Activated CD8-positive, alpha-beta memory T cell treated with anti-CD3 and anti-CD28 coated beads, Interleukin-2, amount 10 ng/mL, durations not matched to agents 7 days and 5 days (primary cell): ENCODE measurements around the gene M6PR. TPM values are rescaled to one million over a fixed set of nuclear protein-coding genes. Genes with fewer than 3 reads are reported as not detected.
"Not testable (repeated sequence)": the region's sequence is repeated elsewhere in the genome, so short reads cannot be mapped to it uniquely, and the experiment has no call there.

Experiments used
- ATAC-seq: fragments of 150-1000 bp; cut with Tn5 transposase; one replicate; pipeline ENCODE4 v1.10.0; 2021; ENCODE audit warnings: moderate library complexity
- CTCF ChIA-PET: fragments of 350-600 bp; sonication (Branson Sonifier 250); formaldehyde crosslinking; loops from one replicate; lab custom pipeline; 2021; ENCODE audit warnings: antibody characterized with exemption; lab: Charles Lee
- DNase-seq: peaks from one replicate; pipeline ENCODE4 v3.0.0-alpha.2; 2020
- H3K27ac Mint-ChIP-seq: one replicate; pipeline ENCODE4 v1.8.0; 2021; ENCODE audit warnings: mild to moderate bottlenecking, mixed read lengths
- H3K27me3 Mint-ChIP-seq: one replicate; pipeline ENCODE4 v1.8.0; 2021; ENCODE audit warnings: mixed read lengths
- H3K36me3 Mint-ChIP-seq: one replicate; pipeline ENCODE4 v1.8.0; 2021; ENCODE audit warnings: mild to moderate bottlenecking, mixed read lengths
- H3K4me1 Mint-ChIP-seq: one replicate; pipeline ENCODE4 v1.8.0; 2021; ENCODE audit warnings: mixed read lengths
- H3K4me3 Mint-ChIP-seq: one replicate; pipeline ENCODE4 v1.8.0; 2021; ENCODE audit warnings: mild to moderate bottlenecking, moderate library complexity, mixed read lengths
- H3K9me3 Mint-ChIP-seq: one replicate; pipeline ENCODE4 v1.8.0; 2022; ENCODE audit warnings: low read depth, mixed read lengths
- total RNA-seq, 2 experiments: library from RNA; stranded (reverse); gene quantifications; one replicate each; pipeline ENCODE4 v1.2.3, GENCODE V29; 2021

M6PR gene
- total RNA-seq, 2 experiments from 2014 or later = 182 to 206 TPM

DNA sequence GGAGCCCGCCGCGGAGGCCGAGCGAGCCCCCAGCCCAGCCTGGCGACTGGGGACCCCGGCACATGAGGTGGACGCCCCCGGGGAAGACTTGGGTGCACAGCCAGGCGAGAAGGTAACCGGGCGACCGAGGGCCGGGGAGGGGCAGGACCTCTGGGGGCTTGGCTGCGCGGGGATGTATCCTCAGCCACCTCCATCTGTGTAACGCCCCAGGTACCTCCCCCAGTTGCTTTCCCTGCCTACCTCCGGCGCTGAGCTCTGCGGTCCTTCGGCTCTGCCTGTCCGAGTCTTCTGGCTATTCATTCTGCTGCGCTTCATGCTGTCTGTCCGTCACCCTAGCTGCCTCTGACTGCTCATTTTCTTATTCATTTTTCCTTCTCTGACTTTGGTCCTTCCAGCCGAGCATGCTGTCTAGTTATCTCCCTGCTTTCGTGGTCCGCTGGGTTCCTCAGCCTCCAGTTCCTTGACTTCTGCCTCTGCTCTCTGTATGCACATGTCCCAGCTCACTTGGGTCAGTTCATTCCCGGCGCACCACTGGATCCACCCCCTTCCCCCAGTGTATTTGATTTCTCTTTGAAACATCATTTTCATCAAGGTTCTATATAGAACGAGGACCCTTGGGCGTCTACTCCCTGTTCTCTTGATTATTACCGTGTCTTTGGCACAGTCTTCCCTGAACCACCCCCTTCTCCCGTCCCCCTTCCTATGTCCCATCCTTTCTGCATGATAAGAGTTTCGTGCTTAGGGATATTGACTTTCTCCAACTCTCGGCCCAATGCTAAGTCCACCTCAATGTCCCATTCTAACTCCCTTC is 34.5 kb downstream of the M6PR start:
- Mint-ChIP-seq H3K4me1 (peaks cover 8% of the 10 kb centered on the region), H3K4me3 (no peak overlapping the region), H3K27ac (no peak overlapping the region), H3K9me3 (no peaks in the 10 kb centered on the region), H3K36me3 (no peaks in the 10 kb centered on the region), H3K27me3 (peaks cover 18% of the 10 kb centered on the region)
- CTCF ChIA-PET = interaction anchor here (0.7 to 3.0 kb wide), 6 partner anchors 24 to 688 kb away, joined by 3 to 13 read pairs (median 4); partner anchors contain the start of gene M6PR
- DNase-seq = peak; percentile 72
- peak; percentile 92 for ATAC-seq

DNA sequence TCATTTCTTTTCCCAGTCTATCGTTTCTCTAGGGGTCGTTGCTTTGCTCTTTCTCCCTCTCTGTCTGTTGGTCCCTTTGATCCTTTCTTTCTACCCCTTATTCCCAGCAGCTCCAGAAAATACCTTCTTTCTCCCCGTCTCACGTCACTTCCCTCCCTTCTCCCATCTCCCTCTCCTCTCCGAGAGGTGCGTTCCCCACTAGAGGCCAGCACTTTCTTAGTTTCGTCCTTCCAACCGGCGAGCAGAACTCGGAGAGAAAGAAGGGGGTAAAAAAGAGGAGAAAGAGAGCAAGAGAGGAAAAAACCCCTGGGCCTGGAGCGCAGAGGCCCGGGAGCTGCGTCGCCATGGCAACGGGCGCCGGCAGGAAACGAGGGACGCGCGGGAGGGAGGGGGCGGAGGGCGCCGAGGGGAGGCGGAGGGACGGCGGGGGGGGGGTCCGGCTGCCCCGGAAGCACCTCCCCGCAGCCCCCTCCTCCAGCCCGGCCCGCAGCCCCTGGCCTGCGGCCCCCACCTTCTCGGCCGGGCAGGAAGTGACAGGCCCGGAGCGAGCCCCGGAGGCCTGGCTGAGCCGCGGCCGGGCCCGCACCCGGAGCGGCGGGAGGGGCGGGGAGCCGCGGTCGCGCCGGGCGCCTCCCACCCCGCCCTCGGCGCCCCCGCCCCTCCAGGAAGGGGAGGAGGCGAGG is 35.3 kb downstream of the M6PR start, which contains the start of gene PHC1:
PHC1 (plus strand) TSS at position 477 of the 683 bp plus-strand sequence. CDS start 3,169 bp downstream, outside the sequence.
- peak; percentile 74 for DNase-seq
- ATAC-seq = peak; percentile 81
- not testable (repeated sequence) for H3K9me3 Mint-ChIP-seq, H3K4me1 Mint-ChIP-seq, H3K36me3 Mint-ChIP-seq
- CTCF ChIA-PET = interaction anchor here (0.6 to 3.0 kb wide), 6 partner anchors 23 to 371 kb away, joined by 3 to 13 read pairs (median 4); partner anchors contain the start of gene M6PR
- Mint-ChIP-seq H3K27me3 (peaks cover 18% of the 10 kb centered on the region), H3K27ac (peak within 1 kb of the TSS; percentile 22), H3K4me3 (peak within 1 kb of the TSS; percentile 76)

- H3K27ac Mint-ChIP-seq = peak overlapping the region; percentile 22
- H3K36me3 Mint-ChIP-seq = no peaks in the 10 kb centered on the region
- H3K9me3 Mint-ChIP-seq = no peaks in the 10 kb centered on the region
- ATAC-seq (no peak), DNase-seq (no peak)
- peak overlapping the region; percentile 76 for H3K4me3 Mint-ChIP-seq
- peaks cover 8% of the 10 kb centered on the region for H3K4me1 Mint-ChIP-seq
- H3K27me3 Mint-ChIP-seq = peaks cover 18% of the 10 kb centered on the region
- CTCF ChIA-PET = interaction anchor here (0.6 to 3.0 kb wide), 4 partner anchors 22 to 370 kb away, joined by 3 to 13 read pairs (median 7); partner anchors contain the start of gene M6PR
Observed at GRCh38 chr12:8913702-8914032, 35.8 kb downstream of the M6PR start.

GRCh38 chr12:8912914-8913313 is 36.5 kb downstream of the M6PR start:
- CTCF ChIA-PET = interaction anchor here (1.0 to 3.0 kb wide), 5 partner anchors 37 to 129 kb away, joined by 4 to 11 read pairs (median 4); partner anchors contain the start of gene M6PR
- DNase-seq = no peak
- Mint-ChIP-seq H3K4me3 (peak overlapping the region; percentile 76), H3K4me1 (peaks cover 8% of the 10 kb centered on the region), H3K36me3 (no peaks in the 10 kb centered on the region), H3K27ac (no peak overlapping the region), H3K27me3 (peaks cover 18% of the 10 kb centered on the region), H3K9me3 (no peaks in the 10 kb centered on the region)
- ATAC-seq = no peak

GRCh38 chr12:8911606-8912268 is 37.7 kb downstream of the M6PR start:
- no peak overlapping the region for H3K4me3 Mint-ChIP-seq
- no peaks in the 10 kb centered on the region for H3K9me3 Mint-ChIP-seq
- CTCF ChIA-PET = interaction anchor here (1.0 to 1.8 kb wide), 4 partner anchors 51 to 130 kb away, joined by 4 read pairs; no protein-coding TSS in a partner anchor
- H3K4me1 Mint-ChIP-seq = peaks cover 8% of the 10 kb centered on the region
- H3K27me3 Mint-ChIP-seq = peaks cover 21% of the 10 kb centered on the region
- DNase-seq = no peak
- H3K27ac Mint-ChIP-seq = no peak overlapping the region
- no peak for ATAC-seq
- H3K36me3 Mint-ChIP-seq = no peaks in the 10 kb centered on the region

GRCh38 chr12:8909752-8910151 is 39.7 kb downstream of the M6PR start:
- Mint-ChIP-seq H3K36me3 (no peaks in the 10 kb centered on the region), H3K9me3 (no peaks in the 10 kb centered on the region), H3K27ac (no peak overlapping the region), H3K27me3 (peaks cover 30% of the 10 kb centered on the region), H3K4me1 (peaks cover 8% of the 10 kb centered on the region), H3K4me3 (no peak overlapping the region)
- DNase-seq = no peak
- CTCF ChIA-PET = no interaction called here
- ATAC-seq = no peak

DNA sequence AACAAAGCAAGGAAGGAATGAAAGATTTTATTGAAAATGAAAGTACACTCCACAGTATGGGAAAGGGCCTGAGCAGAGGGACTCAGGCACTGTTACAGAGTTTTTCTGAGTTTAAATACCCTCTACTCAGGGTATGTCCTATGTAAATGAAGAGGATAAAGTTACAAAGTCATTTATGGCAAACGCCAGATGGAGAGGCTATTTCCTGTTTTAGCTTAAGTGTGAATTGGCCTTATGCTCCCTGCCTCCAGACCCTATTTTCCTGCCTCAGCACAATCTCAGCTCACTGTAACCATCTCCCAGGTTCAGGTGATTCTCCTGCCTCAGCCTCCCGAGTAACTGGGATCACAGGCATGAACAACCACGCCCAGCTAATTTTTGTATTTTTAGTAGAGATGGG is 41.9 kb downstream of the M6PR start:
- no peaks in the 10 kb centered on the region for H3K4me1 Mint-ChIP-seq

DNA sequence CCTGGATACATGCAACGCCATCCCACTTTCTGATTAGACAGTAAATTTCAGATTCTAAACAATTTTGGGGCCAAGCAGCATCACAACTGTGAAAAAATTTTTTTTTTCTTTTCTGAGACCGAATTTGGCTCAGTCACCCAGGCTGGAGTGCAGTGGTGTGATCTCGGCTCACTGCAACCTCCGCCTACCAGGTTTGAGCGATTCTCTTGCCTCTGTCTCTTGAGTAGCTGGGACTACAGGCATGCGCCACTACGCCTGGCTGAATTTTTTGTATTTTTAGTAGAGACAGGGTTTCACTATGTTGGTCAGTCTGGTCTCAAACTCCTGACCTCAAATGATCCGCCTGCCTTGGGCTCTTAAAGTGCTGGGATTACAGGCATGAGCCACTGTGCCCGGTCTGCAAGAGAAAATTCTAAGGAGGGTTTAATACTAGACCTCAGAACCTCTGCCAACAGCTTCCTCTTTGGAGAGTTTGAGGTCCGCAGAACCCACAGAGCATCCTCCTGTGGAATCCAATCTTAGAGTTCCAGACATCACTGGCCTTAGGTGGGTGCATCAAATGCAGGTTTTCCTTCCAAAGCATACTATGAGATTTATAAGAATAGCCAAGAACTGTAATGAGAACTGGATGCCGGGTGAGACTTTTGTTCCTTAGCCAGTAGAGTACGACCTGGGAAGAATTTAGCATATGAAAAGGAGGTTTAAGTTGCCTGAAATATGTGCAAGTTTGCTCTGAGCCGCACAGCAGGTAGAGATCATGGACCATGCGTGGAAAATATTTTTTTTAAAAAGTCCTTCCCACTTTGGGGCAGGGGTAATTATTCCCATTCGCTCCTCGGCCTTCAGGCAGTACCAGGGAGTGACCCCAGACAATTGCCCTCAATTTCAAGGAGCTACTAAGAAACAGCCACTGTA is 42.9 kb downstream of the M6PR start:
- no peaks in the 10 kb centered on the region for H3K36me3 Mint-ChIP-seq
- no peak overlapping the region for H3K27ac Mint-ChIP-seq
- H3K27me3 Mint-ChIP-seq = peaks cover 24% of the 10 kb centered on the region
- no peak for DNase-seq
- no peak for ATAC-seq
- no peaks in the 10 kb centered on the region for H3K9me3 Mint-ChIP-seq
- H3K4me1 Mint-ChIP-seq = no peaks in the 10 kb centered on the region
- CTCF ChIA-PET = no interaction called here
- no peak overlapping the region for H3K4me3 Mint-ChIP-seq

More for the DNA sequence above, 41.9 kb downstream of the M6PR start:
- Mint-ChIP-seq H3K9me3 (no peaks in the 10 kb centered on the region), H3K4me3 (no peak overlapping the region), H3K27me3 (peaks cover 25% of the 10 kb centered on the region), H3K27ac (no peak overlapping the region), H3K36me3 (no peaks in the 10 kb centered on the region)
- DNase-seq (no peak), ATAC-seq (no peak)
- CTCF ChIA-PET = interaction anchor here (1.4 kb wide), 1 partner anchor 128 kb away, joined by 3 read pairs; no protein-coding TSS in a partner anchor

- CTCF ChIA-PET = interaction anchor here (1.1 kb wide), 1 partner anchor 11 kb away, joined by 3 read pairs; no protein-coding TSS in a partner anchor
- Mint-ChIP-seq H3K36me3 (no peaks in the 10 kb centered on the region), H3K27me3 (peaks cover 22% of the 10 kb centered on the region)
Observed at GRCh38 chr12:8905546-8905945, 43.9 kb downstream of the M6PR start.

DNA sequence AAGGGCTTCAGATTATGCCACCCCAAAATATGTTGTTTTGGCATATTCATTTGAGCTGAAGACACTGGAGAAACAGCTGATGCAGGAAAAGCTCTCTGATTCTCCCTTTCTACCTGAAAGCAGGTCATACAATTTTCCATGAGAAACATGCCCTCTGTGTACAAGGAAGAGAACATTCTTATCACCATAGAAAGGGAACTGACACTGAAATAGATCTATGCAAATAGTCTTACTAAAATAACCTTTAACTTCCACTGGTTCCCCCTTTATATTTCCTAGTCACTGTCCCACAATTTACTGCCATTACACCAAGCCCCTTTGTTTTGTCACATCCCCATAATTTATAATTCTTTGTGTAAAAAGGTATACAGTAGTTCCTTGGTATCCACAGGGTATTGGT is 44.8 kb downstream of the M6PR start:
- no peak overlapping the region for H3K4me3 Mint-ChIP-seq
- H3K36me3 Mint-ChIP-seq = no peaks in the 10 kb centered on the region
- no peak for ATAC-seq
- no peaks in the 10 kb centered on the region for H3K4me1 Mint-ChIP-seq
- no peak for DNase-seq
- H3K9me3 Mint-ChIP-seq = no peaks in the 10 kb centered on the region
- no peak overlapping the region for H3K27ac Mint-ChIP-seq
- peaks cover 22% of the 10 kb centered on the region for H3K27me3 Mint-ChIP-seq
- CTCF ChIA-PET = interaction anchor here (1.1 kb wide), 1 partner anchor 10 kb away, joined by 3 read pairs; no protein-coding TSS in a partner anchor

More at GRCh38 chr12:8905546-8905945, 43.9 kb downstream of the M6PR start:
- DNase-seq (no peak), ATAC-seq (no peak)
- H3K9me3 Mint-ChIP-seq = no peaks in the 10 kb centered on the region
- H3K4me3 Mint-ChIP-seq = no peak overlapping the region
- no peak overlapping the region for H3K27ac Mint-ChIP-seq
- H3K4me1 Mint-ChIP-seq = no peaks in the 10 kb centered on the region

GRCh38 chr12:8903646-8904045 is 45.8 kb downstream of the M6PR start:
- CTCF ChIA-PET = no interaction called here
- H3K4me3 Mint-ChIP-seq = no peak overlapping the region
- no peaks in the 10 kb centered on the region for H3K36me3 Mint-ChIP-seq

GRCh38 chr12:8902703-8903102 is 46.7 kb downstream of the M6PR start:
- H3K9me3 Mint-ChIP-seq, H3K36me3 Mint-ChIP-seq, H3K4me3 Mint-ChIP-seq, DNase-seq, CTCF ChIA-PET, ATAC-seq, H3K4me1 Mint-ChIP-seq, H3K27ac Mint-ChIP-seq: not testable (repeated sequence)
- H3K27me3 Mint-ChIP-seq = peaks cover 25% of the 10 kb centered on the region

More at GRCh38 chr12:8903646-8904045, 45.8 kb downstream of the M6PR start:
- no peak for DNase-seq
- Mint-ChIP-seq H3K9me3 (no peaks in the 10 kb centered on the region), H3K27ac (no peak overlapping the region), H3K27me3 (peaks cover 25% of the 10 kb centered on the region), H3K4me1 (no peaks in the 10 kb centered on the region)
- ATAC-seq = no peak
